PC-9 (cell line): ENCODE results near the gene TCIRG1.

Source experiments
- EZH2 ChIP-seq: fragments of 200-600 bp; sonication (generic); IDR thresholded peaks from 2 replicates; pipeline ENCODE4 v1.8.0; 2017; ENCODE audit warnings: antibody characterized with exemption, low read depth
- TF ChIP-seq, protein P1 (sequence below): fragments of 200-600 bp; sonication (generic); conservative IDR thresholded peaks from 2 replicates; pipeline ENCODE4 v1.6.1; 2017; ENCODE audit warnings: mixed run types, antibody characterized with exemption, mild to moderate bottlenecking, moderate library complexity

DNA sequence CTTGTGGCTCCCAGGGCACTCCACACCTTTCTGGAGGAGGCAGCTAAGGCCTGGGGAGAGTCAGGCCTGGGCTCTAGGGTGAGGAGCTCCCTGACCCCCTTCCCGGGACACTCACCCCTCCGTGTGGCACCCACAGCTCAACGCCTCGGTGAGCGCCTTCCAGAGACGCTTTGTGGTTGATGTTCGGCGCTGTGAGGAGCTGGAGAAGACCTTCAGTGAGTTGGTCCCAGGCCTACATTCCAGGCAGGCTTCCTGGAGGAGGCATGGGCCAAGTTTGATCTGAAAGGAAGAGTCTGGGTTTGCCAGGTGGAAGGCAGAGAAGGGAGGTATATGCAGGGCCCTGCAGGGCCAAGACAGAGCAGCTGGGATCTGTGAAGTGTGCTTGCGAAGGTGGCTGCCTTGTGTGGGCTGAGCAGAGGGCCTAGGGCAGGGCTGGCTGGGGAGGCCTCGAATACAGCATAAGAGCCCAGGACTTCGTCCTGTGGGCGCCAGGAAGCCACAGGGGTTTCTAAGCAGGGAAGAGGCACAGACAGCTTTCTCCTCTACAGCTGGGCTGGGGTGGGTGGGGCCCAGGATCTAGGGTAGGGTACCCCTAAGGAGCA is 2.9 kb downstream of the TCIRG1 start:
- TF ChIP-seq, protein P1, sequence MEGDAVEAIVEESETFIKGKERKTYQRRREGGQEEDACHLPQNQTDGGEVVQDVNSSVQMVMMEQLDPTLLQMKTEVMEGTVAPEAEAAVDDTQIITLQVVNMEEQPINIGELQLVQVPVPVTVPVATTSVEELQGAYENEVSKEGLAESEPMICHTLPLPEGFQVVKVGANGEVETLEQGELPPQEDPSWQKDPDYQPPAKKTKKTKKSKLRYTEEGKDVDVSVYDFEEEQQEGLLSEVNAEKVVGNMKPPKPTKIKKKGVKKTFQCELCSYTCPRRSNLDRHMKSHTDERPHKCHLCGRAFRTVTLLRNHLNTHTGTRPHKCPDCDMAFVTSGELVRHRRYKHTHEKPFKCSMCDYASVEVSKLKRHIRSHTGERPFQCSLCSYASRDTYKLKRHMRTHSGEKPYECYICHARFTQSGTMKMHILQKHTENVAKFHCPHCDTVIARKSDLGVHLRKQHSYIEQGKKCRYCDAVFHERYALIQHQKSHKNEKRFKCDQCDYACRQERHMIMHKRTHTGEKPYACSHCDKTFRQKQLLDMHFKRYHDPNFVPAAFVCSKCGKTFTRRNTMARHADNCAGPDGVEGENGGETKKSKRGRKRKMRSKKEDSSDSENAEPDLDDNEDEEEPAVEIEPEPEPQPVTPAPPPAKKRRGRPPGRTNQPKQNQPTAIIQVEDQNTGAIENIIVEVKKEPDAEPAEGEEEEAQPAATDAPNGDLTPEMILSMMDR, result no peak
- TF ChIP-seq EZH2, result no peak
